GM21825 (cell line): ENCODE data around the gene DDX39A.
"Not testable (repeated sequence)": the region's sequence is repeated elsewhere in the genome, so short reads cannot be mapped to it uniquely, and the experiment has no call there.

Experiments used
- ATAC-seq: cut with Tn5 transposase; IDR thresholded peaks from one replicate; pipeline ENCODE4 v1.9.1; 2021; ENCODE audit warnings: mild to moderate bottlenecking, moderate library complexity; ENCODE audit not compliant: unreplicated experiment

The DDX39A gene

DNA sequence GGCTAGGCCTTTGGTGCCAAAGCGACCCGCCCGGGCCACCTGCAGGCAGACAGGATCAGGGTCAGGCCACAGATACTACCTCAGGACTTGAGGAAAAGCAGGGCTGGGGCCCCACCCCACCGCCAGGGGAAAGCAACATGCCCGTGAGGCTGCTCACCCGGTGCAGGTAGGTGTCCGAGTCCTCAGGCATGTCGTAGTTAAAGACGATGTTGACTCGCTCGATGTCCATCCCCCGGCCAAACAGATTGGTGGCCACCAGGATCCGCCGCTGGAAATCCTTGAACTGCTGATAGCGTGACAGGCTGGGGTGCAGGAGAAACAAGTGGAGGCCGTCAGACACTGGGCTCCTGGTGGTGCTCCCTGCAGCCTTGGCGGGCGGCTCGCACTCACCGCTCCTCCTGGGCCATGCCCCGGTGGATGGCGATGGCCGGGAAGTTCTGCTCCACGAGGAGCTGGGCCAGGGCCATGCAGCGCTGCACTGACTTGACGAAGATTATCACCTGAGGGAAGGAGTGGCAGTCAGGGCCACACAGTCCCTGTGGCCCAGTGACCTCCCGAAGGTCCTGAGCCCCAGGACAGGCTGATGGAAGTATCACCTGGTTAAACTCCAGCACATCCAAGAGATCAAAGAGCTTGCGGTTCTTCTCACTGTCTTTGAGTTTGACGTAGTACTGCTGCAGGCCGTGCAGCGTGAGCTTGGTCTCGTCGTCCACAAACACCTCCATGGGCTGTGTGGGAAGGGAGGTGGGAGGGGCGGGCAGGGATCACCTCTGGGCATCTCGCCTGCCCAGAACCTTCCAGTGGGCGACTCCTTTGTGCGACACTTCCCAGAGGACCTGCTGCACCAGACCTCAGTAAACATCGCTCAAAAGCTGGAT lies 9.8 kb downstream of the DDX39A start:
- no peak for ATAC-seq

DNA sequence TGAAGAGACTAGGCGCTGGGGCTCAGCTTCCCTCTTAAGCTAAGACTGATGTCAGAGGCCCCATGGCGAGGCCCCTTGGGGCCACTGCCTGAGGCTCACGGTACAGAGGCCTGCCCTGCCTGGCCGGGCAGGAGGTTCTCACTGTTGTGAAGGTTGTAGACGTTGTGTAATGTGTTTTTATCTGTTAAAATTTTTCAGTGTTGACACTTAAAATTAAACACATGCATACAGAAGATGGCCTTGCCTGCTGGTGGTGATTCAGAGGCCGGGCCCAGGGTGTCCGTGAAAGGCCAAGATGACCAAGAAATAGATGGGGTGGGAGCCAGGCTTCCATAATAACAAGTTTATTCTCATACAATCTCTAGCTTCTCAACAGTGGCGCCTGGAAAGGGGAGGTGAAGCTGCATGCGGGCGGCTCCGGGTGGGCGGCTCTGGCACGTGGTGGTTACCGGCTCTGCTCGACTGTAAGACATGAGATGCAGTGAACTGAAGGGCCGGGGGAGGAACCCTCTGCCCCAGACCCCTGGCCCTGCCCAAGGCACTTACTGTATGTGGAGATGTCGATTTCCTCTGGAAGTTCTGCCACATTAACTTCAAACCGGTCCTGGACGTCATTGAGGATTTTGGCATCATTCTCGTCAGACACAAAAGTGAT lies 10.5 kb downstream of the DDX39A start:
- ATAC-seq, result no peak

DNA sequence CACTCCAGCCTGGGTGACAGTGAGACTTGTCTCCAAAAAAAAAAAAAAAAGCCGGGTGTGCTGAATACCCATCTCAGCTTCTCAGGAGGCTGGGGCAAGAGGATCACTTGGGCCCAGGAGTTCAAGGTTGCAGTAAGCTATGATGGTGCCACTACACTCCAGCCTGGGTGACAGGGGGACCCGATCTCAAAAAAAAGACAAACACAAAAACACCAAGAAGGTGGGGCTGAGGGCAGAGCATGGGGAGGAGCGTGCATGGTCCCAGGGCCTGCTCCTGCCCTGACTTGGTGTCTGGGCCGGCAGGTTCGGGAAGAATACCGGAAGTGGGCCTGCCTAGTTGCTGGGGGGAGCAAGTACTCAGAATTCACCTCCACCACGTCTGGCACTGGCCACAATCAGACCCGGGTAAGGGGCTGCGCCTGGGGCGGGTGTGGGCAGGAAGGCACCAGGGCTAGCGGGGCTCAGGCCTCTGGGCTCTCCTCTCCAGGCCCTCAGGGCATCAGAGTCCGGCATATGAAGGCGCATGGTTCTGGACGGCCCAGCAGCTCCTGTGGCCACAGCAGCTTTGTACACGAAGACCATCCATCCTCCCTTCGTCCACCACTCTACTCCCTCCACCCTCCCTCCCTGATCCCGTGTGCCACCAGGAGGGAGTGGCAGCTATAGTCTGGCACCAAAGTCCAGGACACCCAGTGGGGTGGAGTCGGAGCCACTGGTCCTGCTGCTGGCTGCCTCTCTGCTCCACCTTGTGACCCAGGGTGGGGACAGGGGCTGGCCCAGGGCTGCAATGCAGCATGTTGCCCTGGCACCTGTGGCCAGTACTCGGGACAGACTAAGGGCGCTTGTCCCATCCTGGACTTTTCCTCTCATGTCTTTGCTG lies 11.3 kb downstream of the DDX39A start:
- no peak for ATAC-seq

DNA sequence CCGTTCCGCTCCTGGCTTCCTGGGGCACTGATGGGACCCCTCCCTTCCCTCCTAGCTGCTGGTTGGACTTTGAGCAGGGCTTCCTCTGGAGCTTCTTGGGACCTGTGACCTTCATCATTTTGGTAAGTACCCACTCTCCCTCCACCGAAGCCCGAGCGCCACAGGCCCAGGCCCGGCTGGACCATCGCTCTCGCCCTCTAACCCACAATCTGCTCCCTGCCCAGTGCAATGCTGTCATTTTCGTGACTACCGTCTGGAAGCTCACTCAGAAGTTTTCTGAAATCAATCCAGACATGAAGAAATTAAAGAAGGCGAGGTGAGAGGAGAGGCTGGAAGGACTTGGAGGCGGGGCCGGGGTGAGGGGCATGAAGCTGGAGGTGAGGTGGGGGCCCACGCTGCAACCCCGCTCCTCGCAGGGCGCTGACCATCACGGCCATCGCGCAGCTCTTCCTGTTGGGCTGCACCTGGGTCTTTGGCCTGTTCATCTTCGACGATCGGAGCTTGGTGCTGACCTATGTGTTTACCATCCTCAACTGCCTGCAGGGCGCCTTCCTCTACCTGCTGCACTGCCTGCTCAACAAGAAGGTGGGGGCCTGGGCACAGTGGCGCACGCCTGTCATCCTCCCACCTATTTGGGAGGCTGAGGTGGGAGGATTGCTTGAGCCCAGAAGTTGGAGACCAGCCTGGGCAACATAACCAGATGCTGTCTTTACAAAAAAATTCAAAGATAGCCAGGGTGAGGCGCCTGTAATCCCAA lies 12.3 kb downstream of the DDX39A start:
- no peak for ATAC-seq

DNA sequence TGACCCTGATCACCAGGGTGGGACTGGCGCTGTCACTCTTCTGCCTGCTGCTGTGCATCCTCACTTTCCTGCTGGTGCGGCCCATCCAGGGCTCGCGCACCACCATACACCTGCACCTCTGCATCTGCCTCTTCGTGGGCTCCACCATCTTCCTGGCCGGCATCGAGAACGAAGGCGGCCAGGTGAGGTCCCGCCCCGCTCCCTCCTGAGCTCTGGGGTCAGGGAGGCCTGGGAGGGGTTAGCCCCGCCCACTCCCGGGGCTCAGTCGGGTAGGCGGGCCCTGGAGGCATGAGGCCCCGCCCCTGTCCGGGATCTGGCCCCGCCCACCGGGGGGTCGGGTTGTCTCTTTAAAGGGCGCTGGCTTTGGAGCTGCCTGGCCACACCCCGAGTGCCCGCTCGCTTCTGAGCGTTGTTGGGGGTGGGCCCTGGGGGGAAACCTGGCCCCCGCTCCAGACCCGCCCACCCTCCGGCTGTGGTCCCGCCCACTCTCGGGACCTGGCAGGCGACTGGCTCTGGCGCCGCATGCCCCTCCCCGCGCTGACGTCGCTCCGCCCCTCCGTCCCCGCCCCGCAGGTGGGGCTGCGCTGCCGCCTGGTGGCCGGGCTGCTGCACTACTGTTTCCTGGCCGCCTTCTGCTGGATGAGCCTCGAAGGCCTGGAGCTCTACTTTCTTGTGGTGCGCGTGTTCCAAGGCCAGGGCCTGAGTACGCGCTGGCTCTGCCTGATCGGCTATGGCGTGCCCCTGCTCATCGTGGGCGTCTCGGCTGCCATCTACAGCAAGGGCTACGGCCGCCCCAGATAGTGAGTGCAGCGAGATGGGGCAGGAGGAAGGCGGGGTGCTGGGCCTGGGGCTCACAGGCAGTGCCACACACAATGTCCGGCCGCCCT lies 13.1 kb downstream of the DDX39A start:
- peak; percentile 52 for ATAC-seq

DNA sequence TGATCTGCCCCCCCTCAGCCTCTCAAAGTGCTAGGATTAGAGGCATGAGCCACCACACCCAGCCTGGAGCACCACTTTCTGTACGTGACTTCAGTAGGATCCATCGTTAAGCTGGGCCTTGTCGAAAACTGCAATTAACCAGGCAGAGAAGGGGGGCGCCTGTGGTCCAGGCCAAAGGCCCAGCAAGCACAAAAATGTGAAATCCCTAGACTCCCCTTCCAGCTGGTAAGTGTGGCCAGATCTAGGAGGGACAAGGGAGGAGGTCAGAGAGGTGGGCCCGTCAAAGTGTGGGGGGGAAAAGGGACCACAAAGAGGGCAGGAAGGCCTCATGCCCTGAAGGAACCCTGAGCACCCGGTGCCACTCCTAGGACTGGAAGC lies 13.8 kb downstream of the DDX39A start:
- ATAC-seq, result no peak

DNA sequence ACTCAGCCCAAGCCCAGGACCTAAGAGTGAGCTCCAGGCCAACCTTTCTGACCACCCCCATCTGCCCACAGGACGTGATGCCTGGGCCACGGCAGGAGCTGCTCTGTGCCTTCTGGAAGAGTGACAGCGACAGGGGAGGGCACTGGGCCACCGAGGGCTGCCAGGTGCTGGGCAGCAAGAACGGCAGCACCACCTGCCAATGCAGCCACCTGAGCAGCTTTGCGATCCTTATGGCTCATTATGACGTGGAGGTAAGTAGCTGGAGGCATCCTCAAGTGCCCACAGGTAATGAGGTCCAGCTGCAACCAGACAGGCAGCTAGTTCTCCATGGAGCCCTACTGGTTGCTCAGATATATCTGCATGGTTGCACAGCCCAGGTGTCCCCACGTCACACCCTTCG lies 14.8 kb downstream of the DDX39A start:
- ATAC-seq, result no peak

DNA sequence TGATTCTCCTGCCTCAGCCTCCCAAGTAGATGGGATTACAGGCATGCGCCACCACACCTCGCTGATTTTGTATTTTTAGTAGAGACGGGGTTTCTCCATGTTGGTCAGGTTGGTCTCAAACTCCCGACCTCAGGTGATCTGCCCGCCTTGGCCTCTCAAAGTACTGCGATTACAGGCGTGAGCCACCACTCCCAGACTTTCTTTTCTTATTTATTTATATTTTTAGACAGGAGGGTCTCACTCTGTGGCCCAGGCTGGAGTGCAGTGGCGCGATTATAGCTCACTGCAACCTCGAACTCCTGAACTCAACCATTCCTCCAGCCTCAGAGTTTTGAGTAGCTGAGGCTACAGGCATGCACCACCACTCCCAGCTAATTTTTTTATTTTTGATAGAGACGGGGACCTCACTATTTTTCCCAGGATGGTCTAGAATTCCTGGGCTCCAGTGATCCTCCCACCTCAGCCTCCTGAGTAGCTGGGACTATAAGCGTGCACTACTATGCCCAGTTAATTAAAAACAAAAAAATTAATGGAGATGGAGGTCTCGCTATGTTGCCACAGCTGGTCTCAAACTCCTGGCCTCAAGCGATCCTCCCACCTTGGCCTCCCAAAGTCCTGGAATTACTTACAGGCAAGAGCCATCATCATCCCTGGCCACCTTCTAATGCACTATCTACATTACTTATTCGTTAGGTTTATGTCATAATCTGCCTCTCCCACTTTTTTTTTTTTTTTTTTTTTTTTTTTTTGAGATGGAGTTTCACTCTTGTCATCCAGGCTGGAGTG lies 15.8 kb downstream of the DDX39A start:
- ATAC-seq, result not testable (repeated sequence)

DNA sequence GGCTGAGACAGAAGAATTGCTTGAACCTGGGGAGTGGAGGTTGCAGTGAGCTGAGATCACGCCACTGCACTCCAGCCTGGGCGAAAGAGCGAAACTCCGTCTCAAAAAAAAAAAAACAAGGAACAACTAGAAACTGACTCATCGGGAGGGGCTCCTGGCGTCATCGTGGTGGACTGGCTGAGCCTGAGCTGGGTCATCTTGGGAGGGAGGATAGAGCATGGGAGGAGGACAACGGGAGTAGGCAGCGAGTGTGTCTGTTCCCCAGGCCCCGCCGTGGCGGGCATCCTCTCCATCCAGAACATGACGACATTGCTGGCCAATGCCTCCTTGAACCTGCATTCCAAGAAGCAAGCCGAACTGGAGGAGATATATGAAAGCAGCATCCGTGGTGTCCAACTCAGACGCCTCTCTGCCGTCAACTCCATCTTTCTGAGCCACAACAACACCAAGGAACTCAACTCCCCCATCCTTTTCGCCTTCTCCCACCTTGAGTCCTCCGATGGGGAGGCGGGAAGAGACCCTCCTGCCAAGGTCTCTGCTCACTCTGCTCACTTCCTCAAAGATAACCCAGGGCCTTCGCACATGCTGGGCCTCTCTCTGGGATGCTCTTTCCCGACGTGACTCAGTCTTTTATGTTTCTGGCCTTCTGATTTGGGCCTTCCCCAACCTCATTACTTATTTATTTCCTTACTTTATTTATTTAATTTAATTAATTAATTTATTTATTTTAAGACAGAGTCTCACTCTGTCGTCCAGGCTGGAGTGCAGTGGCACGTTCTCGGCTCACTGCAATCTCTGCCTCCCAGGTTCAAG lies 16.6 kb downstream of the DDX39A start:
- no peak for ATAC-seq

DNA sequence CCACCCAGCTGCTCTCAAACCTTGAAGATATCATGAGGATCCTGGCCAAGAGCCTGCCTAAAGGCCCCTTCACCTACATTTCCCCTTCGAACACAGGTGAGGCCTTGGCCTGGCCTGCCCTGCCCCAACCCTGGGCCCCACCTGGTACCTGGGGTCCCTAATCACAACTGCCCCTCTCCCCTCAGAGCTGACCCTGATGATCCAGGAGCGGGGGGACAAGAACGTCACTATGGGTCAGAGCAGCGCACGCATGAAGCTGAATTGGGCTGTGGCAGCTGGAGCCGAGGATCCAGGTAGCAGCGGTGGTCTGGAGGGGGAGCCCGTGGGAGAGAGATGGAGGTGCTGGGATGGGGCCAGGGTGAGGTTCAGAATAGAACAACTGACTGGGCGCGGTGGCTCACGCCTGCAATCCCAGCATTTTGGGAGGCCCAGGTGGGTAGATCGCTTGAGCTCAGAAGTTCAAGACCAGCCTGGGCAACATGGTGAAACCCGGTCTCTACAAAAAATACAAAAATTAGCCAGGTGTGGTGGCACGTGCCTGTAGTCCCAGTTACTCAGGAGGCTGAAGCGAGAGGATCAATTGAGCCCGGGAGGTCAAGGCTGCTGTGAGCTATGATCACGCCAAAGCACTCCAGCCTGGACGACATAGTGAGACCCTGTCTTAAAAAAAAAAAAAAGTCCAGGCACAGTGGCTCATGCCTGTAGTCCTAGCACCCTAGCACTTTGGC lies 17.5 kb downstream of the DDX39A start:
- ATAC-seq, result no peak

DNA sequence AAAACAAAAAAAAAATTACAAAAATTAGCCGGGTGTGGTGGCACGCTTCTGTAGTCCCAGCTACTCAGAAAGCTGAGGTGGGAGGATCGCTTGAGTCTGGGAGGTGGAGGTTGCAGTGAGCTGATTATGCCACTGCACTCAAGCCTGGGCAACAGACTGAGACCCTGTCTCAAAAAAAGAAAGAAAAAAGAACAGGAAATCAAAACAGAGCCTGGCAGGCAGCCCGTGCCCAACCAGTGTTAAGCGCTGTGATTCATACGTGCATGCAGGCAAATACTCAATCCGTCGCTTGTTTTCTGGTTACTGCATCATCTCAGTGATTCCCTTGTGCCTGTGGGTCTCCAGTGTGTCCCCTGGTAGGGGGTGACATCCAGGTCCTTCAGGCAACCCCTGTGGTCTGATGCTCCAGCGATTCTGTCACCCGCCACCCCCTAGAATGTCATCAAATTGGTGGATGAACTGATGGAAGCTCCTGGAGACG lies 18.1 kb downstream of the DDX39A start:
- ATAC-seq, result no peak

DNA sequence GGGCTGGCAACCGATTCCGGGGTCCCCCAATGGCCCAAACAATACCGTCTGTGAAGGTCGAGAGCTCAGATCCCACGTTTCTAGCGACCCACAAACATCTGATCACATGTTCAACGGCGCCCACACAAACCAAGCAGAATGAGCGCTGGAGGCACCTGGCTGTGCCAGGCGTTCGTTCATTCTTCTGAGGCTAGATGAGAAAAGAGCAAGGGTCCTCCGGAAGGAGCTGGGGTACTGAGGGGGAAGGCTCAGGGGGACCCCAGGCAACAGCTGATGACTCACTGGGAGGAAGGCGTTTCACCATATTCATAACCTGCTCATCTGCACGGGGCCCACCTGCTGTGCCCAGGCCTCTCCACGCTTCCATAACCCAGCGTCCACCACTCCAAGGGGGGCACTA lies 22.0 kb downstream of the DDX39A start:
- ATAC-seq, result not testable (repeated sequence)

DNA sequence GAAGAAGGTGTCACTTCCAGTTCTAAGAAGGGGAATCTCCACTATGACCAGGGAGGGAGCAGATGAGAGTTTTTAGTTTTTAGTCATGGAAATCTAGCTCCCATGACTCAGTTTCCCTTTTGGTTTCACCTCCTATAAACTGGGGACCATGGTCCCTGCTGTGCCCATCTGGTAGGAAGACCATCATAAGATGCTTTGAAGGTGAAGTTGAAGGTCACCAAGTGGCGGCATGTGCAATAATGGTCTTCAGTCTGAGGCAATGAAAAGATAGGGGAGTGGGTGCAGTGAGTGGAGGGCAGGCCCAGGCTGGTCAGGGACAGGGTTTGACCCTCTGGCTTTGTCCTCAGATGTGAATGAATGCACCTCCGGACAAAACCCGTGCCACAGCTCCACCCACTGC lies 22.4 kb downstream of the DDX39A start:
- not testable (repeated sequence) for ATAC-seq

DNA sequence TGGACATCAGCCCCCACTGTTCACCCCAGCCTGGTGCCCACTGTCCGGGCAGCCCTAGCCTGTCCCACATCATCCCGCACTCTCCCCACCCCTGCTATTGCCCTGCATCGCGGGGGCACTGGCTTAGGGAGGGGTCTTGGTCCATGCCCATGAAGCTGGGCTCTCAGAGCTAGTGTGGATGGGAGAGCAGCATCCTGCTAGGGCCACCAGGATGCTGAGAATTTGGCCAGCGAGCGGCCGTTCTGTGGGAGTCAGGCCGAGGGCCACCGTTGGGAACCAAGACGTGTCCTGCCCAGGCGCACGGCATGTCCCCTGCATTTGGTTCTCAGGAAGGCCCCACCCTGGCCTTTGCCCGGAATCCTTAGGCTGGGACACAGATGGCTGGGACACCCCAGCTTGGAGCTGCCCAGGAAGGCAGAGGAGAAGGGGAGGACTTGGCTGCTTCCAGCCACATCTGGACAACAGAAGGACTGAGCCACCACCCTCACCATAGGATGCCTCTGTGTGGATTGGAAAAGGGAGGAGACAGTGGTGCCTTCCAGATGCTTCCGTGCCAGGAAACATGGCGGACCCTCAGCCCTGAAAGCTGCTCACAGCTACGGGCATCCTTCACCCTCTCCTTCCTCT lies 23.3 kb downstream of the DDX39A start:
- no peak for ATAC-seq

DNA sequence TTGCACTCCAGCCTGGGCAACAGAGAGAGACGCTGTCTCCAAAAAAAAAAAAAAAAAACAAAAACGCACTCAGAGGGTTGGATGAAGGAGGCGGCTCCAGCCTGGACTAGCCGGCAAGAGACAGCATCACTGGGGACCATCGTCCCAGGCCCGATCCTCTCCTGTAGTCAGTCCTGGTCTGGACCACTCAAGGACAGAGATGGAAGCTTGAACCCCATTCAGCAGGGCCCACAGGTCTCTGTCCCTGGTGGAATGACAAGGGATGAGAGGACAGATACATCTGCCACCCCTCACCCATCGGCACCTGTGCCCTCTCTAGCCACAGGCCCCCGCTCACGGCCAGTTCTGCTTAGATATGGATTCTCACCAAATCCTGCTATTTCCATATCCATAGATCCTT lies 23.9 kb downstream of the DDX39A start:
- no peak for ATAC-seq

DNA sequence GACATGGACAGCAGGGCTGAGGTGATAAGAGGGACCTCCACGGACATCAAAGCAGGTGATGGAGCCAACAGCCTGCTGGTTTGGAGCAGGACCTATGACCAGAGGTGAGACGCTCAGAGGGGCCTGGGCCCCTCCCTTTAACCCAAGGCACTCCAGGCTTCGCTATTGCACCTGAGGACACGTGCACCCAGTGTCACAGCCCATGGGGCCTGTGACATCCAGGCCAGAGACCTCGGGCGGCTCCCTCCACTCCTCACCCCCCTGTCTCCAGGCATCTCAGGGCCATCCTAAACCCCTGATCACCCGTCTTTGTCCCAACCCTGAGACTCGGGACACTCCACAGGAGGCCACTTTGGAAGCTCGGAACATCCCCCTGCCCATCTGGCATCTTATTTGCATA lies 25.0 kb downstream of the DDX39A start:
- ATAC-seq, result no peak

DNA sequence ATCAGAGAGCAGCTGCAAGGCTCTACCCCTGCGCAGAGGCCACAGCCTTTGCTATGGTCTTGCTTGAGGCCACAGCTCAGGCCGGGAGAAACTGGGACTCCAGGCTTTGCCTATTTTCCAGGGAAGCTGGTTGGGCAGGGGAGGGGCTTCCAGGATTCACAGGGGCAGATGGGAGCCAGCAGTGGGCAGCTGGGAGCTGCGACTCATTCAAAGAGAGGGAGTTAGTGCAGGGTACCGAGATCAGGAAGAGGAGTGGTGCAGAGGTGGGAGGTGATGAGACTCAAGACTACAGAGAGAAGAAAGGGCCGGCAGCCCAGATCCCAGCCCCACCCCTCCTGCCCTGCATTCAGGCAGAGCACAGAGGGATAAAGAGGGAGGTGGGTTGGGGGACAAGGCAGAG lies 25.8 kb downstream of the DDX39A start:
- no peak for ATAC-seq
